Vagina (tissue), 2 donors: Measurements from ENCODE around the gene A4GALT. TPM values are rescaled to one million over a fixed set of nuclear protein-coding genes. Genes with fewer than 3 reads are reported as not detected.

ENCODE experiments used
- DNase-seq, 2 donors: peaks; one replicate each; pipeline ENCODE4 v3.0.0-alpha.2; 2017; ENCODE audit errors: extremely low spot score in 2 of 2
- H3K27ac ChIP-seq: fragments of 200-600 bp; sonication (generic); one replicate; pipeline ENCODE4 v1.5.1; 2019
- H3K27me3 ChIP-seq: fragments of 200-600 bp; sonication (generic); one replicate; pipeline ENCODE4 v1.5.1; 2019
- H3K36me3 ChIP-seq, 2 donors: fragments of 200-600 bp; sonication (generic); one replicate each; pipeline ENCODE4 v1.5.1; 2017 to 2019
- H3K4me1 ChIP-seq: fragments of 200-600 bp; sonication (generic); one replicate; pipeline ENCODE4 v1.5.1; 2019
- H3K4me3 ChIP-seq, 2 donors: fragments of 200-600 bp; sonication (generic); 1 replicate in 1 of 2; 2 replicates in 1 of 2; pipeline ENCODE4 v1.5.1; 2016 to 2019
- H3K9me3 ChIP-seq: fragments of 200-600 bp; sonication (generic); one replicate; pipeline ENCODE4 v1.5.1; 2019
- CTCF ChIP-seq, 3 experiments: fragments of 450-650 bp in 2 of 3; fragments of 200-600 bp in 1 of 3; sonication (generic) in 1 of 3; IDR thresholded peaks; one replicate each; pipeline ENCODE4 v1.5.1; 2017 to 2019; ENCODE audit warnings: antibody characterized with exemption in 3 of 3, mild to moderate bottlenecking in 2 of 3, moderate library complexity in 2 of 3
- POLR2A ChIP-seq, 2 donors: fragments of 450-650 bp; IDR thresholded peaks; one replicate each; pipeline ENCODE4 v1.6.1; 2017; ENCODE audit warnings: antibody characterized with exemption in 2 of 2, mild to moderate bottlenecking in 2 of 2, moderate library complexity in 2 of 2
- POLR2AphosphoS5 ChIP-seq, 2 donors: sonication (generic); formaldehyde crosslinking; IDR thresholded peaks; one replicate each; pipeline ENCODE4 v1.9.0; 2017; ENCODE audit warnings: antibody characterized with exemption in 2 of 2, mild to moderate bottlenecking in 2 of 2, low read depth in 1 of 2; ENCODE audit not compliant: insufficient read depth in 1 of 2
- intact Hi-C: fragments of 100-400 bp; cut with DNase I; formaldehyde crosslinking; loops from one replicate; pipeline ENCODE4 v1.15.1; 2023
- total RNA-seq: library from RNA; depleted of rRNA; stranded (reverse); fragments of >200 nt; gene quantifications from one replicate; pipeline ENCODE4 v1.2.3, GENCODE V29; 2016

A4GALT gene
- total RNA-seq, 1 donor from 2014 or later, result 35.6 TPM

DNA sequence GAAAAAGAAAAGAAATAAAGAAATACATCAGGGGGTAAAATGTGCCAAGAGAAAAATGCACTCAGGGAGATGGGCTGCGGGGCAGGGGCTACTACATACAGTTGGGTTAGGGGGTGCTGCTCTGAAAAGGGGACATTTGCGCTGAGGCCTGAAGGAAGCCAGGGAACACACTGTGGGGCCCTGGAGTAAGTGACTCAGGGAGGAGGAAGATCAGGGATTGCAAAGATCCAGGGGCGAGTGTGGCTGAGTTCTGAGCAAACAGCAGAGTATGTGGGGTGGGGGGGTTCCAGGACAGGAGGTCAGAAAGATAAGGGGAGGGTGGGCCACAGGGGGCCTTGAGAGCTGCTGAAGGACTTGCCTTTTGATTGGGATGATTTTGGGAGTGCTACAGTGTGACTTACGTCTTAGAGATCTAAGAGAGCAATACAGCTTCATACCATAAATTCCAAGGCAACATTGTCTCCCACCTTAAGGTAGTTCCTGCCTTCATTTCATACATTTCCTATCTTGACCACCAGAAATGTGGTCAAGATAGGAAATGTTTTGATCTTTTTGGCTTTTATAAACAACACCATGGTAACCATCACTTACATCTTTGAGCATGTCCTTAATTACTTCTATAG, 5.8 kb downstream of the A4GALT start:
- TF ChIP-seq POLR2A (IDR thresholded peaks at IDR 0.05) (no peak), CTCF (IDR thresholded peaks at IDR 0.05) (no peak), POLR2AphosphoS5 (IDR thresholded peaks at IDR 0.05; ENCODE audit: insufficient read depth in 1 of 2, low read depth in 1 of 2) (no peak)
- peaks cover 0 to 6% of the 10 kb centered on the region in 2 donors for H3K36me3 ChIP-seq
- intact Hi-C loops, result no loop called here
- H3K4me3 ChIP-seq, result no peak overlapping the region
- no peak overlapping the region for H3K27ac ChIP-seq
- no peaks in the 10 kb centered on the region for H3K27me3 ChIP-seq
- H3K9me3 ChIP-seq, result no peaks in the 10 kb centered on the region
- DNase-seq, result no peak
- H3K4me1 ChIP-seq, result peaks cover 73% of the 10 kb centered on the region

- no peaks in the 10 kb centered on the region for H3K27me3 ChIP-seq
- no peak for DNase-seq
- no peak overlapping the region for H3K4me3 ChIP-seq
- H3K27ac ChIP-seq, result no peak overlapping the region
- no peaks in the 10 kb centered on the region for H3K9me3 ChIP-seq
- peaks cover 0 to 6% of the 10 kb centered on the region in 2 donors for H3K36me3 ChIP-seq
- H3K4me1 ChIP-seq, result peaks cover 67% of the 10 kb centered on the region
- intact Hi-C loops, result no loop called here
- TF ChIP-seq POLR2AphosphoS5 (IDR thresholded peaks at IDR 0.05; ENCODE audit: insufficient read depth in 1 of 2, low read depth in 1 of 2) (no peak), CTCF (IDR thresholded peaks at IDR 0.05) (no peak), POLR2A (IDR thresholded peaks at IDR 0.05) (no peak)
These were observed 6.4 kb downstream of the A4GALT start for GRCh38 chr22:42714308-42714707.

GRCh38 chr22:42711895-42712837, 8.5 kb downstream of the A4GALT start:
- Histone ChIP-seq H3K27ac (peak overlapping the region; percentile 46), H3K4me1 (peaks cover 46% of the 10 kb centered on the region), H3K9me3 (no peaks in the 10 kb centered on the region), H3K27me3 (no peaks in the 10 kb centered on the region), H3K4me3 (no peak overlapping the region), H3K36me3 (peaks cover 0 to 6% of the 10 kb centered on the region in 2 donors)
- DNase-seq, result no peak
- intact Hi-C loops, result no loop called here
- TF ChIP-seq CTCF (IDR thresholded peaks at IDR 0.05), result no peak
- no peak for TF ChIP-seq POLR2A (IDR thresholded peaks at IDR 0.05)
- peak; percentile 15 to 36 for TF ChIP-seq POLR2AphosphoS5 (IDR thresholded peaks at IDR 0.05; ENCODE audit: insufficient read depth in 1 of 2, low read depth in 1 of 2)

GRCh38 chr22:42711281-42711731, 9.4 kb downstream of the A4GALT start:
- Histone ChIP-seq H3K9me3 (no peaks in the 10 kb centered on the region), H3K27ac (peak overlapping the region; percentile 46), H3K36me3 (peaks cover 0 to 6% of the 10 kb centered on the region in 2 donors), H3K4me3 (no peak overlapping the region), H3K4me1 (peaks cover 37% of the 10 kb centered on the region), H3K27me3 (no peaks in the 10 kb centered on the region)
- no peak for TF ChIP-seq POLR2AphosphoS5 (IDR thresholded peaks at IDR 0.05; ENCODE audit: insufficient read depth in 1 of 2, low read depth in 1 of 2)
- TF ChIP-seq POLR2A (IDR thresholded peaks at IDR 0.05), result no peak
- TF ChIP-seq CTCF (IDR thresholded peaks at IDR 0.05), result no peak
- DNase-seq, result no peak
- intact Hi-C loops, result no loop called here
